ENCODE data around the gene MT2A.
A peak's percentile ranks its signal among the peaks of the same experiment; 100 is the strongest.

MT2A gene

GRCh38 chr16:56641166-56641565 lies 32.8 kb downstream of the MT2A start:
- DNase-seq: no peak

GRCh38 chr16:56643080-56643778 lies 34.8 kb downstream of the MT2A start:
- DNase-seq: peak; percentile 68 to 71

DNA sequence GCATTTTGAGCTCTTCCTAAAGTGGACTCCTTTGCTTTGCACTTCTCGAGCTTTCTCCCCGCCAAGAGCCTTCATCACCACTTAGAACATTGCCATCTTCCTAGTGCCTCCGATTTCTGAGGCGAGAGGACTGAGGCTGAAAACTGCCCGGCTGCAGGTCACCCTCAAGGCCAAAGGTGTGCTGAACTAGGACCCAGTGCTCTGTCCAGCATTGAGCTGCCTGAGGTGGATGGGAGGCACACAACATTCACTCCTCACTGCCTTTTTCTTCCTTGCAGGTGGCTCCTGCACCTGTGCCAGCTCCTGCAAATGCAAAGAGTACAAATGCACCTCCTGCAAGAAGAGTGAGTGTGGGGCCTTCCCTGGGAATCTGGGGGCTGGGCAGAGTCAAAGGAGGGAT lies 35.4 kb downstream of the MT2A start:
- DNase-seq: no peak

DNA sequence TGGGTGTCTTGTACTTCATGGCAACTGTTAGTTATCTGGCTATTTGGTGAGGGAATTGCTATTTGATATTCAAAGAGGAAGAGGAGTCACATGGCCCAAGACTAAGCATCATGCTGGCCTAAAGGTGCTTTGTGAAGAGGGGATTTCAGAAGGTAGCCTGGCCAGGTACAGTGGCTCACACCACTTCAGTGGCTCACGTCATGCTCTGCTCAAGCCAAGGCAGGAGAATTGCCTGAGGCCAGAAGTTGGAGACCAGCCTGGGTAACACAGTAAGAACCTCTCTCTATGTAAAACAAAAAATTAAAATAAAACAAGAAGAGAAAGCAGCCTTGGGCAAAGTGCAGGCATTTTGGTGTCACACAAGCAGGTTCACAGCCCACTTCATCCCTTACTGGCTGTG lies 36.9 kb downstream of the MT2A start:
- no peak for DNase-seq

GRCh38 chr16:56645838-56646237 lies 37.5 kb downstream of the MT2A start:
- DNase-seq: no peak

GRCh38 chr16:56647641-56648431 lies 39.5 kb downstream of the MT2A start:
- DNase-seq: no peak

- no peak for DNase-seq
Observed at GRCh38 chr16:56649271-56649670, 40.9 kb downstream of the MT2A start.

- no peak for DNase-seq
Observed at GRCh38 chr16:56649820-56650219, 41.4 kb downstream of the MT2A start.

- DNase-seq: no peak
Observed at GRCh38 chr16:56651586-56651985, 43.2 kb downstream of the MT2A start, which contains the start of gene MT1B. TSS of gene MT1B (plus strand) at chr16:56651886. CDS start at chr16:56651954, 68 bp downstream.

DNA sequence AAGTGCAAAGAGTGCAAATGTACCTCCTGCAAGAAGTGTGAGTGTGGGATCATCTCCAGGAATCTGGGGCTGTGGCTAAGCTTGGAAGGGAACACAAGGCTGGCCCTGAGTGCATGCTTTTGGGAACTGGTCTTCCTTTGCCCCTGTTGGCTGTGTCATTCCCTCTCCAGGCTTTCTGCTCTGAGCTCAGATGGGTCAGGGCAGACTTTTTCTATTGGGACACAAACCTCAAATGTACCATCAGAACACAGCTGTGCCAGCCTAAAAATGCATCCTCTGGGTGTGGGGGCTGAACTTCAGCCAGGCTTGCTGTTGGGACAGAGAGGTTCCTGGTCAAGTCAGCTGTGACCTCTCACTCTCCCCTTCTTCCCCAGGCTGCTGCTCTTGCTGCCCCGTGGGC lies 44.2 kb downstream of the MT2A start:
- DNase-seq: no peak

DNA sequence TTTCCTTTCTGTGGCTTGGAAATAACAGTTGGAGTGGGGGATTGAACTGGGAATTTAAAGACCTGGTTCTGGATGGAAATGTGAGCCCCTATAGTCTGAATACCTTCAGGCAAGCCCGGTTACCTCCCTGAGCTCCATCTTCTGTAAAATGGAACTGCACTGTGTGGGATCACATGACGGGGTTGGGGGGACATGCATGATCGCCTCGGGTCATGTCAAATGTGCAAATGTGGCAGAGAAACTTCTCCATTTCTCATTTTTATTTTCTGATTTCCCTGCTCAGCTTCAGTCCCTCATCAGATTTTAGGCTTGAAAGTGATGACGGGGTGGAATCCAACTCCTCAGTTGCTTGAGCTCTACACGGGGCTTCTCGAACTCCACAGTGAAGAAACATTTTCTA lies 44.8 kb downstream of the MT2A start:
- no peak for DNase-seq

GRCh38 chr16:56657555-56658326 lies 49.4 kb downstream of the MT2A start, which contains the start of gene MT1F:
TSS of gene MT1F (plus strand) at chr16:56657959. CDS start at chr16:56658059, 100 bp downstream.
- peak; percentile 61 to 75 for DNase-seq

DNA sequence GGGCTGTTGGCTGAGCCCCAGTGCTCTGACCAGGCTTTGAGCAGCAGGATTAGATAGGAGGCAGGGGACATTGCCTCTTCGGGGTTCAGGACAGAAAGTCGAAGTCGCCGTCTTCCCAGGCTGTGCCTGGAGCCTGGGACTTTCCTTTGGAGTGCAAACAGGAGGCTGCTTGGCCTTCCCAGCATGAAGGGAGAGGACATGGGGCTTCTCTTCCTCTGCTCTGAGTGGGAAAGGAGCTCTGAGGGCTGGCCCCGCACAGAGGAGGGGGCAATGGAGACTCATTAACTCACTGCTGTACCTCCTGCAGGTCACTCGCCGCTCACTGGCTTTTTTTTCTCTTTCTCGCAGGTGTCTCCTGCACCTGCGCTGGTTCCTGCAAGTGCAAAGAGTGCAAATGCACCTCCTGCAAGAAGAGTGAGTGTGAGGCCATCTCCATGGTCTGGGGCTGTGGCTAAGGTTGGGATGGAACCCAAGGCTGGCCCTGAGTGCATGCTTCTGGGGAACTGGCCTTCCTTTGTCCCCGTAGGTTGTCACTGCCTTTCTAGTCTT lies 50.0 kb downstream of the MT2A start:
- no peak for DNase-seq
